ENCODE data around the gene RNASET2. TPM values are rescaled to one million over a fixed set of nuclear protein-coding genes. Genes with fewer than 3 reads are reported as not detected.
A peak's percentile ranks its signal among the peaks of the same experiment; 100 is the strongest.

Gene RNASET2
- total and polyA plus RNA-seq, 2 of the 13 experiments (the other 11 are each of a cell fraction or from before 2014, with no cell fraction given), result 44.6 to 597 TPM

GRCh38 chr6:166971271-166971670 lies 14.9 kb upstream of the RNASET2 start:
- whole genome bisulfite sequencing (ENCODE audit: low lambda C conversion rate), result 96% methylated on average over 8 of the region's 8 CpGs
- H3K79me2 ChIP-seq (ENCODE audit: insufficient read depth, low read length), result no peaks in the 10 kb centered on the region
- intact Hi-C loops (cut with micrococcal nuclease; ENCODE audit: unreplicated experiment) (no loop called here), in situ Hi-C loops (cut with HindIII; ENCODE audit: extremely low pct_ligation_motif_present, low pct_unique_long_range_greater_than_20kb) (no loop called here)
- DNase-seq (ENCODE audit: low spot score) (no peak), ATAC-seq (peak; percentile 27; the same call in 2 of the 3 replicates), FAIRE-seq (no peak)
- no peaks in the 10 kb centered on the region for H3K9me3 ChIP-seq (ENCODE audit: low read length)
- BruUV-seq (replicated peaks), result no TSS peak
- TF ChIP-seq DBP (CRISPR knock-in tag; IDR thresholded peaks at IDR 0.05; ENCODE audit: not compliant biosample characterization), result no peak
- no peak for TF ChIP-seq SMC3 (IDR thresholded peaks at IDR 0.05; ENCODE audit: low read length)
- no peak for TF ChIP-seq BRCA1 (CRISPR knock-in tag; IDR thresholded peaks at IDR 0.05)
- no peak for TF ChIP-seq IRF2 (CRISPR knock-in tag; IDR thresholded peaks at IDR 0.05)
- no peak for TF ChIP-seq YEATS4 (CRISPR knock-in tag; IDR thresholded peaks at IDR 0.05; ENCODE audit: borderline replicate concordance)
- no peaks in the 10 kb centered on the region for H4K20me1 ChIP-seq (ENCODE audit: insufficient read depth, low read length)
- H3K4me3 ChIP-seq (replicated peaks in 1 of 3; ENCODE audit: insufficient read depth in 1 of 3, low read depth in 2 of 3, low read length in 3 of 3), result no peak overlapping the region
- no peaks in the 10 kb centered on the region for H3K27me3 ChIP-seq (ENCODE audit: control insufficient read depth in 1 of 2, insufficient read depth in 2 of 2, low read length in 2 of 2)
- no peak overlapping the region for H2AFZ ChIP-seq (ENCODE audit: low read length)
- H3K4me1 ChIP-seq (ENCODE audit: insufficient read depth, low read length), result no peaks in the 10 kb centered on the region
- no peak overlapping the region for H3K27ac ChIP-seq (ENCODE audit: extremely low read length, insufficient read depth, low read length)
- H3K9ac ChIP-seq (ENCODE audit: insufficient read depth, low read depth, low read length), result no peak overlapping the region
- no peak overlapping the region for H3K4me2 ChIP-seq (ENCODE audit: low read depth, low read length)
- ChIA-PET POLR2A (no interaction called here), CTCF (ENCODE audit: low intra/inter-chr PET ratio, low total read pairs) (no interaction called here)
- peaks cover 2 to 3% of the 10 kb centered on the region in 2 experiments; a peak in 1 of 5 replicates for H3K36me3 ChIP-seq (replicated peaks in 1 of 2; ENCODE audit: control insufficient read depth in 1 of 2, insufficient read depth in 2 of 2, low read length in 2 of 2)

DNA sequence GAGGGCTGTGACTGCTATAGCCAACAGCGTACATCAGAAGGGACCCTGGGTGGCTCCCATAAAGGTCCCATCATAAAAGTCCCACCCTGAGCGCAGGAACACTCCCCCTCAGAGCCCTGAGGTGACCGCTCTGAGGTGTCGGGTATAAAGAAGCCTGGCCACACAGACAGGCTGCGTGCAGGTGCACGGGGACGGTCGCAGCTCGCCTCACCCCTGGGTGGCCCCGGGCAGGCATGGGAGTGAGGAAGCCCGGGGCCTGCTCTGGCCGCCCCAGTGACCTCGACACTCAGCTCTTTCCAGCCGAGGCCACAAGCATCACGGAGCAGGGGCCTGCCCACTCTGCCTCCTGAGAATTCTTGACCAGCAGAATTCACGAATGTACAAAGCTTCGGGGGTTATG lies 14.4 kb upstream of the RNASET2 start:
- no peaks in the 10 kb centered on the region for H3K4me1 ChIP-seq (ENCODE audit: insufficient read depth, low read length)
- ChIA-PET CTCF (ENCODE audit: low intra/inter-chr PET ratio, low total read pairs) (no interaction called here), POLR2A (no interaction called here)
- H3K9me3 ChIP-seq (ENCODE audit: low read length), result no peaks in the 10 kb centered on the region
- DNase-seq (ENCODE audit: low spot score) (no peak), FAIRE-seq (no peak), ATAC-seq (peak; percentile 27; the same call in 1 of the 3 replicates)
- no peaks in the 10 kb centered on the region for H3K27me3 ChIP-seq (ENCODE audit: control insufficient read depth in 1 of 2, insufficient read depth in 2 of 2, low read length in 2 of 2)
- WGBS (ENCODE audit: low lambda C conversion rate), result 87% methylated on average over 11 of the region's 17 CpGs
- H2AFZ ChIP-seq (ENCODE audit: low read length), result no peak overlapping the region
- H3K79me2 ChIP-seq (ENCODE audit: insufficient read depth, low read length), result no peaks in the 10 kb centered on the region
- no TSS peak for BruUV-seq (replicated peaks)
- H3K36me3 ChIP-seq (replicated peaks in 1 of 2; ENCODE audit: control insufficient read depth in 1 of 2, insufficient read depth in 2 of 2, low read length in 2 of 2), result peaks cover 2 to 3% of the 10 kb centered on the region in 2 experiments; a peak in 1 of 5 replicates
- H3K4me2 ChIP-seq (ENCODE audit: low read depth, low read length), result no peak overlapping the region
- H3K4me3 ChIP-seq (replicated peaks in 1 of 3; ENCODE audit: insufficient read depth in 1 of 3, low read depth in 2 of 3, low read length in 3 of 3), result no peak overlapping the region
- H3K27ac ChIP-seq (ENCODE audit: extremely low read length, insufficient read depth, low read length), result no peak overlapping the region
- H4K20me1 ChIP-seq (ENCODE audit: insufficient read depth, low read length), result no peaks in the 10 kb centered on the region
- TF ChIP-seq ZNF121 (CRISPR knock-in tag; IDR thresholded peaks at IDR 0.05) (no peak), HOXA3 (CRISPR knock-in tag; IDR thresholded peaks at IDR 0.05) (no peak), ZNF772 (CRISPR knock-in tag; IDR thresholded peaks at IDR 0.05) (no peak), ZNF644 (CRISPR knock-in tag; IDR thresholded peaks at IDR 0.05; ENCODE audit: low read depth) (no peak), ZNF503 (CRISPR knock-in tag; IDR thresholded peaks at IDR 0.05) (no peak), ZNF343 (CRISPR knock-in tag; IDR thresholded peaks at IDR 0.05) (no peak), SAFB2 (CRISPR knock-in tag; IDR thresholded peaks at IDR 0.05; ENCODE audit: borderline replicate concordance, low read depth) (no peak), AGO2 (optimal IDR thresholded peaks at IDR 0.05; ENCODE audit: low read depth, low read length) (peak; percentile 42)
- intact Hi-C loops (cut with micrococcal nuclease; ENCODE audit: unreplicated experiment), result no loop called here
- H3K9ac ChIP-seq (ENCODE audit: insufficient read depth, low read depth, low read length), result no peak overlapping the region
- in situ Hi-C loops (cut with HindIII; ENCODE audit: extremely low pct_ligation_motif_present, low pct_unique_long_range_greater_than_20kb), result no loop called here

Measured in HepG2 (cell line).